Measurements from ENCODE around the gene SPIN1. TPM values are rescaled to one million over a fixed set of nuclear protein-coding genes. Genes with fewer than 3 reads are reported as not detected.
"Not testable (repeated sequence)": the region's sequence is repeated elsewhere in the genome, so short reads cannot be mapped to it uniquely, and the experiment has no call there.

SPIN1 gene
- total RNA-seq, 1 donor from 2014 or later = 32.6 TPM

DNA sequence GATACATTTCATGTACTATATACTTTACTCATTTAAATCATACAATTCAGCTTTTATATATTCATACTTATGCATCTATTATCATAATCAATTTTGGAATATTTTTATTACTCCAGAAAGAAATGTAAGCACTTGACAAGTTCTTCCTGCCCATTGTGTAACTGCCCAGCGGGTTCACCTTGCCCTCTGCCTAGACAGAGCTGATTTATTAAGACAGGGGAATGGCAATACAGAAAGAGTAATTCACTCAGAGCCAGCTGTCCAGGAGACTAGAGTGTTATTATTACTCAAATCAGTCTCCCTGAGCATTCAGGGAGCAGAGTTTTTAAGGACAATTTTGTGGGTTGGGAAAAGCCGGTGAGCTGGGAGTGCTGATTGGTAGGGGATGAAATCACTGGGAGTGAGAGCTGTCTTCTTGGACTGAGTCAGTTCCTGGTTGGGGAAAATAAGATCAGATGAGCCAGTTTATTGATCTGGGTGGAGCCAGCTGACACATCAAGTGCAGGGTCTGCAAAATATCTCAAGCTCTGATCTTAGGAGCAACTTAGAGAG lies 16.1 kb upstream of the SPIN1 start:
- intact Hi-C loops (cut with micrococcal nuclease) = no loop called here
- Mint-ChIP-seq H3K36me3 (ENCODE audit: low read depth) (peaks cover 4% of the 10 kb centered on the region), H3K27ac (no peak overlapping the region), H3K4me3 (ENCODE audit: low read depth) (no peak overlapping the region), H3K9me3 (peaks cover 22% of the 10 kb centered on the region), H3K4me1 (ENCODE audit: low read depth) (peaks cover 2% of the 10 kb centered on the region), H3K27me3 (ENCODE audit: low read depth) (peaks cover 15% of the 10 kb centered on the region)
- no peak for DNase-seq (ENCODE audit: low spot score)

GRCh38 chr9:88373045-88373444 lies 15.2 kb upstream of the SPIN1 start:
- intact Hi-C loops (cut with micrococcal nuclease) = no loop called here
- DNase-seq (ENCODE audit: low spot score) = no peak
- Mint-ChIP-seq H3K4me1 (ENCODE audit: low read depth) (peaks cover 2% of the 10 kb centered on the region), H3K36me3 (ENCODE audit: low read depth) (no peaks in the 10 kb centered on the region), H3K9me3 (peaks cover 18% of the 10 kb centered on the region), H3K27me3 (ENCODE audit: low read depth) (peaks cover 17% of the 10 kb centered on the region), H3K27ac (no peak overlapping the region), H3K4me3 (ENCODE audit: low read depth) (no peak overlapping the region)

- Mint-ChIP-seq H3K27ac (no peak overlapping the region), H3K27me3 (ENCODE audit: low read depth) (peaks cover 14% of the 10 kb centered on the region)
- DNase-seq (ENCODE audit: low spot score) = no peak
Observed at GRCh38 chr9:88378317-88378716, 9.9 kb upstream of the SPIN1 start.

GRCh38 chr9:88379352-88379751 lies 8.9 kb upstream of the SPIN1 start:
- no peak overlapping the region for H3K27ac Mint-ChIP-seq
- no peaks in the 10 kb centered on the region for H3K36me3 Mint-ChIP-seq (ENCODE audit: low read depth)
- peaks cover 6% of the 10 kb centered on the region for H3K9me3 Mint-ChIP-seq
- H3K27me3 Mint-ChIP-seq (ENCODE audit: low read depth) = peaks cover 10% of the 10 kb centered on the region
- no peak for DNase-seq (ENCODE audit: low spot score)
- no peaks in the 10 kb centered on the region for H3K4me1 Mint-ChIP-seq (ENCODE audit: low read depth)
- intact Hi-C loops (cut with micrococcal nuclease) = no loop called here
- H3K4me3 Mint-ChIP-seq (ENCODE audit: low read depth) = no peak overlapping the region

More at GRCh38 chr9:88378317-88378716, 9.9 kb upstream of the SPIN1 start:
- no peaks in the 10 kb centered on the region for H3K4me1 Mint-ChIP-seq (ENCODE audit: low read depth)
- intact Hi-C loops (cut with micrococcal nuclease) = no loop called here
- H3K4me3 Mint-ChIP-seq (ENCODE audit: low read depth) = no peak overlapping the region
- no peaks in the 10 kb centered on the region for H3K36me3 Mint-ChIP-seq (ENCODE audit: low read depth)
- H3K9me3 Mint-ChIP-seq = peaks cover 11% of the 10 kb centered on the region

DNA sequence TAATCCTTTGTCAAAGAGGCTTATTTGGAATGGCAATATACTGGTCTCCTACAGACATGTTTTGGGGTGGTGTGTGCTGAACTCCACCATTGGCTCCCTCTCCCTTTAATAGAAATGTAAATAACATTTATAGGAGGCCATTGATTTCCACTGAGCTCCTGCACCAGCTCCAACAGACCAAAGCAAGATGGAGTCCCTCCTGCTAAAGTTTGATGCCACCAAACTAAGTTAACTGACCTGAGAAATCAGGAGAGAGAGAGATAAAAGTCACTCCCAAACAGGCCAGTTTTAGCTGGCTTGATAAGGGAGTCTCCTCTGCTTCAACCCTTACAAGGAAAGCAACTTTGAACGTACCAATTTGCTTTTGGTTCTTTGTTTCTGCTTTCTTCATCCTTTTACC lies 8.1 kb upstream of the SPIN1 start:
- Mint-ChIP-seq H3K27ac (no peak overlapping the region), H3K4me3 (ENCODE audit: low read depth) (no peak overlapping the region), H3K27me3 (ENCODE audit: low read depth) (peaks cover 10% of the 10 kb centered on the region), H3K36me3 (ENCODE audit: low read depth) (no peaks in the 10 kb centered on the region), H3K4me1 (ENCODE audit: low read depth) (no peaks in the 10 kb centered on the region), H3K9me3 (peaks cover 5% of the 10 kb centered on the region)
- DNase-seq (ENCODE audit: low spot score) = no peak
- intact Hi-C loops (cut with micrococcal nuclease) = loop anchor here (10.0 kb wide), 1 partner anchor 95 kb away; no protein-coding TSS in a partner anchor

- not testable (repeated sequence) for H3K36me3 Mint-ChIP-seq (ENCODE audit: low read depth); H3K27ac Mint-ChIP-seq; H3K4me1 Mint-ChIP-seq (ENCODE audit: low read depth); H3K4me3 Mint-ChIP-seq (ENCODE audit: low read depth); H3K9me3 Mint-ChIP-seq; DNase-seq (ENCODE audit: low spot score)
- H3K27me3 Mint-ChIP-seq (ENCODE audit: low read depth) = peaks cover 10% of the 10 kb centered on the region
- intact Hi-C loops (cut with micrococcal nuclease) = loop anchor here (10.0 kb wide), 1 partner anchor 93 kb away; no protein-coding TSS in a partner anchor
Observed at GRCh38 chr9:88381322-88381721, 6.9 kb upstream of the SPIN1 start.

DNA sequence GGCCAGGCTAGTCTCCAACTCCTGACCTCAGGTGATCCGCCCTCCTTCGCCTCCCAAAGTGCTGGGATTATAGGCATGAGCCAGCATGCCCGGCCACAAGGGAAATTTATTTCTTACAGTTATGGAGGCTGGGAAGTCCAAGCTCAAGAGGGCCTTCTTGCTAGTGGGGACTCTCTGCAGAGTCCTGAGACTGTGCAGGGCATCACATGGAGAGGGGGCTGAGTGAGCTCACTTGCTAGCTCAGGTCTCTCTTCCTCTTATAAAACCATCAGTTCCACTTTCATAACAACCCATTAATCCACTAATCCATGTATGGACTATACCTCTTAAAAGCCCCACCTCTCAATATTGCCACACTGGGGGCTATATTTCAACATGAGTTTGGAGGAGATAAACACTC lies 5.1 kb upstream of the SPIN1 start:
- DNase-seq (ENCODE audit: low spot score) = no peak
- H3K9me3 Mint-ChIP-seq = no peaks in the 10 kb centered on the region
- H3K4me1 Mint-ChIP-seq (ENCODE audit: low read depth) = peaks cover 7% of the 10 kb centered on the region
- peaks cover 8% of the 10 kb centered on the region for H3K27me3 Mint-ChIP-seq (ENCODE audit: low read depth)
- H3K4me3 Mint-ChIP-seq (ENCODE audit: low read depth) = no peak overlapping the region
- no peaks in the 10 kb centered on the region for H3K36me3 Mint-ChIP-seq (ENCODE audit: low read depth)
- intact Hi-C loops (cut with micrococcal nuclease) = loop anchor here (10.0 kb wide), 1 partner anchor 92 kb away; no protein-coding TSS in a partner anchor
- H3K27ac Mint-ChIP-seq = no peak overlapping the region

DNA sequence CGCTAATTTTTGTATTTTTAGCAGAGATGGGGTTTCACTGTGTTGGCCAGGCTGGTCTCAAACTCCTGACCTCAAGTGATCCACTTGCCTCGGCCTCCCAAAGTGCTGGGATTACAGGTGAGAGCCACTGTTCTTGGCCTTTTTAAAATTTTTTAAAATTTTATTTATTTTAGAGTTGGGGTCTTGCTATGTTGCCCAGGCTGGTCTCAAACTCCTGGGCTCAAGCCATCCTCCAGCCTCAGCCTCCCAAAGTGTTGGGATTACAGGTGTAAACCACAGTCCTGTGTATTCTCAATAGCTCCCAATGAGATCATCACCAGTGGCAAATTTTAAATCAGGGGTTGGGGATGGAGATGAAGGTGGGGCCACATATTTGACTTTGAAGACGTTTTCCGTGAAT lies 2.1 kb upstream of the SPIN1 start:
- peaks cover 20% of the 10 kb centered on the region for H3K4me1 Mint-ChIP-seq (ENCODE audit: low read depth)
- H3K36me3 Mint-ChIP-seq (ENCODE audit: low read depth); DNase-seq (ENCODE audit: low spot score); H3K27ac Mint-ChIP-seq; H3K9me3 Mint-ChIP-seq; H3K27me3 Mint-ChIP-seq (ENCODE audit: low read depth): not testable (repeated sequence)
- peak overlapping the region; percentile 17 for H3K4me3 Mint-ChIP-seq (ENCODE audit: low read depth)
- intact Hi-C loops (cut with micrococcal nuclease) = loop anchor here (5.0 to 10.0 kb wide), 2 partner anchors 89 to 279 kb away; no protein-coding TSS in a partner anchor

DNA sequence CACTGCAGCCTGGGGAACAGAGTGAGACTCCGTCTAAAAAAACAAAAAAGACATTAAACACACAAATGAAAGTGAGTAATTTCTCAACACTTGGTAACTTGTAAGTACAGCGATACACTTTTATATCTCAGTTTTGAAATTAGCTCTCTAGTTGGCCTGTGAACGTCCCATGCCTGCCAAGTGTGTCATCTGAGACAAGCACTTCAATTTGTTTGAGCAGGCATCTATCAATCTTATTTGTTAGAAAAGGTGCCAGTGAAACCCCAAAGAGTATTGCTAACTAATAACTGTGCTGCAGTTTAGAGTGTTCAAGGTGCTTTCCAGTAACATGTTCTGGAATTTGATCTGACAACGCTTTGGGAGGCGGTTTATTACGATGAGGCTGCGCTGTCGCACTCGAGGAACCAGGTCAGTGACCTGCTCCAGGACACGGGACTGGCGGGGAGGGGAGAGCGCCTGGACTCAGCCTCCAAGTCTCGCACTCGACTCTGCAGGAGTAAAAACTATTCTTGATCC lies 1.1 kb upstream of the SPIN1 start:
- no peaks in the 10 kb centered on the region for H3K27me3 Mint-ChIP-seq (ENCODE audit: low read depth)
- H3K36me3 Mint-ChIP-seq (ENCODE audit: low read depth) = peaks cover 14% of the 10 kb centered on the region
- H3K4me1 Mint-ChIP-seq (ENCODE audit: low read depth) = peaks cover 25% of the 10 kb centered on the region
- H3K27ac Mint-ChIP-seq = peak overlapping the region; percentile 66
- peak overlapping the region; percentile 81 for H3K4me3 Mint-ChIP-seq (ENCODE audit: low read depth)
- DNase-seq (ENCODE audit: low spot score) = no peak
- H3K9me3 Mint-ChIP-seq = no peaks in the 10 kb centered on the region
- intact Hi-C loops (cut with micrococcal nuclease) = loop anchor here (1.0 to 10.0 kb wide), 3 partner anchors 74 to 280 kb away; no protein-coding TSS in a partner anchor

- Mint-ChIP-seq H3K27me3 (ENCODE audit: low read depth) (no peaks in the 10 kb centered on the region), H3K36me3 (ENCODE audit: low read depth) (peaks cover 20% of the 10 kb centered on the region), H3K27ac (peak overlapping the region; percentile 66), H3K4me3 (ENCODE audit: low read depth) (peak overlapping the region; percentile 81), H3K4me1 (ENCODE audit: low read depth) (peaks cover 30% of the 10 kb centered on the region), H3K9me3 (no peaks in the 10 kb centered on the region)
- intact Hi-C loops (cut with micrococcal nuclease) = loop anchor here (1.0 to 10.0 kb wide), 4 partner anchors 74 to 280 kb away; no protein-coding TSS in a partner anchor
- DNase-seq (ENCODE audit: low spot score) = peak; percentile 28
Observed at GRCh38 chr9:88387552-88388202, 567 bp upstream of the SPIN1 start.

DNA sequence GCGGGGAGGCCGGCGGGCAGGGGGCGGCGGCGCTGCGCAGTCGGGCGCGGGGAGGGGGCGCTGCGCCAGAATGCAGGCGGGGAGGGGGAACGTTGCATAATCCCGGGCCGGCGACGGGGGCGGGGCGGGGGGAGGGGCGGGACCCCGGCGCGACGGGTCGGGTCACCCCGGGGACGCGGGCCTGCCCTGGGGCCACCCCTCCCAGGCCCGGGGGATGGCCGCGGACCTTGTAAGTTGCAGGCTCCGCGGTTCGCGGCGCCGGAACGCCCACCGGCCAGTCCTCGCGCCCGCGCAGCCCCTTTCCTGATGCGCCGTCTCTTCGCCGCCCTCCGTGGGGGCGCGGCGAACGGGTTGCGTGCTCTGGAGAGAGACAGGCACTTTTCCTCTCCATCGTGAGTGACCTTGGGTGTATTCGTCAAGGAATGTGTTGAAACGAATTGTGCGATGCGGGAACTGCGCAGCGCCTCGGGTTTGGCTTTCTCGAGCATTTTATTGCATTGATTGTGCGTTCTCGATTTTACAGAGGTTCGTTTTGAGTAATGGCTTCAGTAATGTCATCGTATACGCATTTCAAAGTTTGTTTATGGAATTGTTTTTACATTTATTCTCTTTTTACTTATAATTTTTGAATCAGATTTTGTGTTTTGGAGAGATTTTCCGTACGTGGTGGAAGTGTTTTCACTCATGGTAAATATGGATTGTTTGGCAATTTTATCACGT lies 802 bp downstream of the SPIN1 start:
- Mint-ChIP-seq H3K27me3 (ENCODE audit: low read depth) (no peaks in the 10 kb centered on the region), H3K9me3 (no peaks in the 10 kb centered on the region), H3K27ac (peak overlapping the region; percentile 94), H3K4me1 (ENCODE audit: low read depth) (peaks cover 33% of the 10 kb centered on the region), H3K4me3 (ENCODE audit: low read depth) (peak overlapping the region; percentile 93), H3K36me3 (ENCODE audit: low read depth) (peaks cover 24% of the 10 kb centered on the region)
- DNase-seq (ENCODE audit: low spot score) = peak; percentile 35
- intact Hi-C loops (cut with micrococcal nuclease) = loop anchor here (2.0 to 10.0 kb wide), 3 partner anchors 86 to 282 kb away; no protein-coding TSS in a partner anchor

GRCh38 chr9:88390371-88390990 lies 2.2 kb downstream of the SPIN1 start:
- Mint-ChIP-seq H3K36me3 (ENCODE audit: low read depth) (peaks cover 27% of the 10 kb centered on the region), H3K4me3 (ENCODE audit: low read depth) (peak overlapping the region; percentile 93), H3K27me3 (ENCODE audit: low read depth) (no peaks in the 10 kb centered on the region), H3K27ac (no peak overlapping the region), H3K4me1 (ENCODE audit: low read depth) (peaks cover 33% of the 10 kb centered on the region), H3K9me3 (no peaks in the 10 kb centered on the region)
- DNase-seq (ENCODE audit: low spot score) = no peak
- intact Hi-C loops (cut with micrococcal nuclease) = no loop called here
